ENCODE data around the gene ERBIN. TPM values are rescaled to one million over a fixed set of nuclear protein-coding genes. Genes with fewer than 3 reads are reported as not detected.

The ERBIN gene
- total and polyA plus RNA-seq, 2 of the 8 experiments (the other 6 are each of a cell fraction or from before 2014, with no cell fraction given): 7.7 to 33.2 TPM

GRCh38 chr5:66113160-66113559, 186.8 kb downstream of the ERBIN start:
- Histone ChIP-seq H3K4me2 (ENCODE audit: insufficient read depth in 1 of 2, low read depth in 2 of 2, low read length in 2 of 2) (no peak overlapping the region), H3K36me3 (ENCODE audit: control insufficient read depth in 2 of 4, insufficient read depth in 4 of 4, low read length in 3 of 4) (no peaks in the 10 kb centered on the region), H3K23me2 (ENCODE audit: low read depth, low read length) (no peaks in the 10 kb centered on the region), H2BK15ac (ENCODE audit: low read length) (no peak overlapping the region), H3K4me1 (replicated peaks in 1 of 4; ENCODE audit: control insufficient read depth in 3 of 4, insufficient read depth in 4 of 4, low read length in 3 of 4) (no peaks in the 10 kb centered on the region), H3K27ac (ENCODE audit: low read depth, low read length) (no peak overlapping the region), H4K20me1 (replicated peaks in 1 of 2; ENCODE audit: control insufficient read depth in 1 of 2, insufficient read depth in 2 of 2, low read length in 2 of 2) (no peaks in the 10 kb centered on the region), H4K8ac (ENCODE audit: extremely low read depth, insufficient read depth, low read length) (no peak overlapping the region), H3K9ac (replicated peaks in 1 of 4; ENCODE audit: extremely low read depth in 1 of 4, low read depth in 3 of 4, low read length in 3 of 4) (no peak overlapping the region), H3K4ac (replicated peaks; ENCODE audit: insufficient read length, low read depth, low read length) (no peak overlapping the region), H2BK20ac (ENCODE audit: low read length) (no peak overlapping the region), H3K79me1 (ENCODE audit: low read depth, low read length) (no peaks in the 10 kb centered on the region), H3K14ac (ENCODE audit: insufficient read length) (no peak overlapping the region), H2BK12ac (ENCODE audit: low read depth, low read length) (no peak overlapping the region), H4K91ac (replicated peaks; ENCODE audit: insufficient read length, low read length) (no peak overlapping the region), H4K5ac (ENCODE audit: insufficient read length, low read depth, low read length) (no peak overlapping the region), H2BK5ac (ENCODE audit: low read depth, low read length) (no peak overlapping the region), H2AK5ac (ENCODE audit: low read depth, low read length) (no peak overlapping the region), H3K27me3 (replicated peaks in 1 of 4; ENCODE audit: control insufficient read depth in 3 of 4, extremely low read depth in 1 of 4, insufficient read depth in 3 of 4, low read length in 3 of 4) (no peaks in the 10 kb centered on the region), H3K4me3 (ENCODE audit: extremely low read depth in 1 of 4, insufficient read depth in 2 of 4, low read depth in 3 of 4, low read length in 4 of 4) (no peak overlapping the region), H3K9me3 (ENCODE audit: insufficient read depth in 2 of 2, low read depth in 1 of 2, low read length in 1 of 2) (0 out of 4 replicates have a peak, but pooled peaks cover 0 to 2% of the 10 kb centered on the region in 2 experiments), H3K23ac (ENCODE audit: insufficient read length) (no peak overlapping the region), H3K79me2 (ENCODE audit: control insufficient read depth in 1 of 2, insufficient read depth in 2 of 2, low read length in 2 of 2) (no peaks in the 10 kb centered on the region), H2AFZ (ENCODE audit: low read length) (no peak overlapping the region), H3K56ac (replicated peaks; ENCODE audit: insufficient read length, low read depth, low read length) (no peak overlapping the region), H2BK120ac (replicated peaks; ENCODE audit: low read depth, low read length) (no peak overlapping the region), H3K18ac (ENCODE audit: extremely low read depth, low read length) (no peak overlapping the region)
- ChIA-PET POLR2A (ENCODE audit: partially characterized antibody) (no interaction called here), CTCF (ENCODE audit: partially characterized antibody) (no interaction called here)
- WGBS, 2 experiments (ENCODE audit: extremely low coverage in 1 of 2, insufficient coverage in 1 of 2, insufficient read length in 1 of 2, insufficient replicate concordance in 2 of 2, low coverage in 1 of 2, low lambda C conversion rate in 2 of 2, missing lambda C conversion rate in 1 of 2): 95% methylated on average over 2 of the region's 2 CpGs; no CpG with 5 or more reads in 1 of the 2 experiments
- no peak for TF ChIP-seq PHF8 (conservative IDR thresholded peaks at IDR 0.05; ENCODE audit: low read depth, low read length)
- FAIRE-seq (no peak), DNase-seq (ENCODE audit: low read depth in 1 of 2, low spot score in 2 of 2) (no peak)
